SU-DHL-6 (cell line): Measurements from ENCODE around the gene AVPR2.

Experiments used
- EZH2phosphoT487 ChIP-seq: fragments of 200-600 bp; sonication (generic), shearing (Covaris generic); conservative IDR thresholded peaks from 2 replicates; pipeline ENCODE4 v1.6.1; 2018; ENCODE audit warnings: mild to moderate bottlenecking, antibody characterized with exemption, low read length, moderate library complexity, mixed read lengths
- TF ChIP-seq, protein P1 (sequence below): fragments of 200-600 bp; sonication (generic); IDR thresholded peaks from one replicate; pipeline ENCODE4 v1.5.1; 2017; ENCODE audit warnings: antibody characterized with exemption, mild to moderate bottlenecking, low read length, moderate library complexity; ENCODE audit not compliant: insufficient read depth, poor library complexity, severe bottlenecking

GRCh38 chrX:153934762-153935325 lies 30.4 kb downstream of the AVPR2 start, which contains the start of gene NAA10:
- TF ChIP-seq, protein P1, sequence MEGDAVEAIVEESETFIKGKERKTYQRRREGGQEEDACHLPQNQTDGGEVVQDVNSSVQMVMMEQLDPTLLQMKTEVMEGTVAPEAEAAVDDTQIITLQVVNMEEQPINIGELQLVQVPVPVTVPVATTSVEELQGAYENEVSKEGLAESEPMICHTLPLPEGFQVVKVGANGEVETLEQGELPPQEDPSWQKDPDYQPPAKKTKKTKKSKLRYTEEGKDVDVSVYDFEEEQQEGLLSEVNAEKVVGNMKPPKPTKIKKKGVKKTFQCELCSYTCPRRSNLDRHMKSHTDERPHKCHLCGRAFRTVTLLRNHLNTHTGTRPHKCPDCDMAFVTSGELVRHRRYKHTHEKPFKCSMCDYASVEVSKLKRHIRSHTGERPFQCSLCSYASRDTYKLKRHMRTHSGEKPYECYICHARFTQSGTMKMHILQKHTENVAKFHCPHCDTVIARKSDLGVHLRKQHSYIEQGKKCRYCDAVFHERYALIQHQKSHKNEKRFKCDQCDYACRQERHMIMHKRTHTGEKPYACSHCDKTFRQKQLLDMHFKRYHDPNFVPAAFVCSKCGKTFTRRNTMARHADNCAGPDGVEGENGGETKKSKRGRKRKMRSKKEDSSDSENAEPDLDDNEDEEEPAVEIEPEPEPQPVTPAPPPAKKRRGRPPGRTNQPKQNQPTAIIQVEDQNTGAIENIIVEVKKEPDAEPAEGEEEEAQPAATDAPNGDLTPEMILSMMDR: no peak
- no peak for TF ChIP-seq EZH2phosphoT487
